Neural progenitor cell (in vitro differentiated cells): ENCODE results near the gene PPP1R37. TPM values are rescaled to one million over a fixed set of nuclear protein-coding genes. Genes with fewer than 3 reads are reported as not detected.

Source experiments
- DNase-seq: peaks from one replicate; pipeline ENCODE4 v3.0.0-alpha.2; 2016; ENCODE audit warnings: low spot score
- H2AFZ ChIP-seq: fragments of 200-600 bp; sonication (generic); replicated peaks from 2 replicates; pipeline ENCODE4 v1.6.1; 2016; ENCODE audit warnings: antibody characterized with exemption
- H3F3A ChIP-seq: fragments of 200-600 bp; sonication (generic); 2 replicates; pipeline ENCODE4 v1.6.1; 2016; ENCODE audit warnings: antibody characterized with exemption, low read depth
- H3K27ac ChIP-seq: fragments of 200-600 bp; sonication (generic); 2 replicates; pipeline ENCODE4 v1.5.1; 2016; ENCODE audit warnings: mild to moderate bottlenecking
- H3K27me3 ChIP-seq: fragments of 200-600 bp; sonication (generic); 2 replicates; pipeline ENCODE4 v1.6.1; 2016; ENCODE audit warnings: mild to moderate bottlenecking, moderate library complexity
- H3K36me3 ChIP-seq: fragments of 200-600 bp; sonication (generic); 2 replicates; pipeline ENCODE4 v1.5.1; 2016
- H3K4me1 ChIP-seq: fragments of 200-600 bp; sonication (generic); 2 replicates; pipeline ENCODE4 v1.6.1; 2016; ENCODE audit warnings: mixed run types
- H3K4me2 ChIP-seq: fragments of 200-600 bp; sonication (generic); 2 replicates; pipeline ENCODE4 v1.6.1; 2016
- H3K4me3 ChIP-seq: fragments of 200-600 bp; sonication (generic); 2 replicates; pipeline ENCODE4 v1.5.1; 2016
- H3K79me2 ChIP-seq: fragments of 200-600 bp; sonication (generic); 2 replicates; pipeline ENCODE4 v1.6.1; 2016; ENCODE audit warnings: low read depth
- H3K9ac ChIP-seq: fragments of 200-600 bp; sonication (generic); 2 replicates; pipeline ENCODE4 v1.6.1; 2016
- H3K9me3 ChIP-seq: fragments of 200-600 bp; sonication (generic); 2 replicates; pipeline ENCODE4 v1.5.1; 2016; ENCODE audit warnings: low read depth
- H4K20me1 ChIP-seq: fragments of 200-600 bp; sonication (generic); 2 replicates; pipeline ENCODE4 v1.6.1; 2016; ENCODE audit warnings: low read depth
- H3K27ac Mint-ChIP-seq: 3 replicates; pipeline ENCODE4 v1.8.0; 2021; ENCODE audit warnings: mixed read lengths
- H3K27me3 Mint-ChIP-seq: 2 replicates; pipeline ENCODE4 v1.8.0; 2022; ENCODE audit warnings: low read depth, mild to moderate bottlenecking, inconsistent platforms, moderate library complexity, mixed read lengths; ENCODE audit not compliant: insufficient read depth
- H3K36me3 Mint-ChIP-seq: 3 replicates; pipeline ENCODE4 v1.8.0; 2021; ENCODE audit warnings: mixed read lengths
- H3K4me1 Mint-ChIP-seq: 3 replicates; pipeline ENCODE4 v1.8.0; 2021; ENCODE audit warnings: mixed read lengths
- H3K4me3 Mint-ChIP-seq: 3 replicates; pipeline ENCODE4 v1.8.0; 2021; ENCODE audit warnings: mild to moderate bottlenecking, moderate library complexity, mixed read lengths
- H3K9me3 Mint-ChIP-seq: 3 replicates; pipeline ENCODE4 v1.8.0; 2020; ENCODE audit warnings: mixed read lengths
- CTCF ChIP-seq: fragments of 200-600 bp; sonication (generic); IDR thresholded peaks from 2 replicates; pipeline ENCODE4 v1.5.1; 2017; ENCODE audit warnings: antibody characterized with exemption, mild to moderate bottlenecking
- EZH2 ChIP-seq: fragments of 200-600 bp; sonication (generic); IDR thresholded peaks from 2 replicates; pipeline ENCODE4 v1.6.1; 2017; ENCODE audit warnings: antibody characterized with exemption, mild to moderate bottlenecking, moderate library complexity
- EZH2phosphoT487 ChIP-seq: fragments of 200-600 bp; sonication (generic); IDR thresholded peaks from 2 replicates; pipeline ENCODE4 v1.6.1; 2017; ENCODE audit warnings: antibody characterized with exemption
- total RNA-seq: library from RNA; depleted of rRNA; stranded (reverse); fragments of >200 nt; gene quantifications from 2 replicates; pipeline ENCODE4 v1.2.3, GENCODE V29; 2015; ENCODE audit warnings: low replicate concordance

The PPP1R37 gene
- total RNA-seq, 1 donor from 2014 or later, result 8.1 TPM

GRCh38 chr19:45156011-45156630, 63.1 kb downstream of the PPP1R37 start:
- Mint-ChIP-seq H3K27ac (no peak overlapping the region), H3K9me3 (peaks cover 2% of the 10 kb centered on the region), H3K4me3 (no peak overlapping the region), H3K36me3 (no peaks in the 10 kb centered on the region), H3K4me1 (peaks cover 19% of the 10 kb centered on the region), H3K27me3 (peaks cover 13% of the 10 kb centered on the region)
- Histone ChIP-seq H4K20me1 (peaks cover 14% of the 10 kb centered on the region), H3K4me2 (no peak overlapping the region), H3K27me3 (peaks cover 71% of the 10 kb centered on the region), H3K9me3 (no peaks in the 10 kb centered on the region), H2AFZ (no peak overlapping the region), H3K4me1 (peaks cover 11% of the 10 kb centered on the region), H3K27ac (no peak overlapping the region), H3K79me2 (no peaks in the 10 kb centered on the region), H3K9ac (no peak overlapping the region), H3K4me3 (no peak overlapping the region), H3F3A (peaks cover 24% of the 10 kb centered on the region), H3K36me3 (no peaks in the 10 kb centered on the region)
- TF ChIP-seq EZH2 (no peak), EZH2phosphoT487 (no peak), CTCF (no peak)
- peak; percentile 70 for DNase-seq

DNA sequence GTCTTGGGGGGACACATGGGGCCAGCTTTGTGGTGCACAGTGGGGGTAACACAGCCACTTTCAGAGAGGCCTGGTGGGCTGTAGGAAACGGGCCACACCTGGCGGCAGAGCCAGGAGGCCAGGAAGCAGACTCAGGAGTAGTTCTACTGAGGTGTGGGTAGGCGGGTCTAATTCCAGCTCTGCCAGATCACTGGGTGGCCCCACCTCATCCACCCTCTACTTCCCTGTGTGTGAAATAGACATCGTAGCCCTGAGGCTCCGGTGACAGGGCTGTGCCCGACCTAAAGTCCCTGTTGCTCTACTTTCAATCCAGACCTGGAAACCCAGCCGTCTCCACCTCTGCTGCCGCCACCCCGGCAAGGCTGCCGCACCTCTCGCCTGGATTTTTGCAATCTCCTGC, 63.8 kb downstream of the PPP1R37 start:
- H3K27ac ChIP-seq, result no peak overlapping the region
- H2AFZ ChIP-seq, result no peak overlapping the region
- H3K4me3 ChIP-seq, result no peak overlapping the region
- no peaks in the 10 kb centered on the region for H3K79me2 ChIP-seq
- no peaks in the 10 kb centered on the region for H3K9me3 Mint-ChIP-seq
- peak overlapping the region; percentile 68 for H3K4me3 Mint-ChIP-seq
- no peak for DNase-seq
- no peaks in the 10 kb centered on the region for H3K9me3 ChIP-seq
- H3K27ac Mint-ChIP-seq, result peak overlapping the region; percentile 80
- H3K4me1 ChIP-seq, result peaks cover 11% of the 10 kb centered on the region
- no peak for TF ChIP-seq EZH2phosphoT487
- TF ChIP-seq EZH2, result no peak
- TF ChIP-seq CTCF, result no peak
- H3K36me3 ChIP-seq, result no peaks in the 10 kb centered on the region
- H3F3A ChIP-seq, result peaks cover 23% of the 10 kb centered on the region
- no peak overlapping the region for H3K4me2 ChIP-seq
- no peak overlapping the region for H3K9ac ChIP-seq
- H3K36me3 Mint-ChIP-seq, result no peaks in the 10 kb centered on the region
- peaks cover 13% of the 10 kb centered on the region for H4K20me1 ChIP-seq
- peaks cover 19% of the 10 kb centered on the region for H3K4me1 Mint-ChIP-seq
- peaks cover 13% of the 10 kb centered on the region for H3K27me3 Mint-ChIP-seq
- H3K27me3 ChIP-seq, result peaks cover 71% of the 10 kb centered on the region

- H4K20me1 ChIP-seq, result peaks cover 7% of the 10 kb centered on the region
- H3K27me3 Mint-ChIP-seq, result peaks cover 7% of the 10 kb centered on the region
- H3K36me3 Mint-ChIP-seq, result no peaks in the 10 kb centered on the region
- no peaks in the 10 kb centered on the region for H3K79me2 ChIP-seq
- no peak overlapping the region for H3K9ac ChIP-seq
- H3K4me3 ChIP-seq, result no peak overlapping the region
- peak overlapping the region; percentile 15 for H3K27ac Mint-ChIP-seq
- H3K4me3 Mint-ChIP-seq, result no peak overlapping the region
- H3K4me2 ChIP-seq, result no peak overlapping the region
- TF ChIP-seq CTCF (no peak), EZH2 (no peak), EZH2phosphoT487 (no peak)
- H3F3A ChIP-seq, result peaks cover 5% of the 10 kb centered on the region
- H3K4me1 ChIP-seq, result peaks cover 11% of the 10 kb centered on the region
- no peaks in the 10 kb centered on the region for H3K9me3 ChIP-seq
- no peak overlapping the region for H3K27ac ChIP-seq
- no peaks in the 10 kb centered on the region for H3K36me3 ChIP-seq
- no peak for DNase-seq
- no peaks in the 10 kb centered on the region for H3K9me3 Mint-ChIP-seq
- H2AFZ ChIP-seq, result no peak overlapping the region
- H3K27me3 ChIP-seq, result peaks cover 55% of the 10 kb centered on the region
- peaks cover 19% of the 10 kb centered on the region for H3K4me1 Mint-ChIP-seq
These were observed 65.7 kb downstream of the PPP1R37 start for GRCh38 chr19:45158503-45159209.
